ENCODE results near the gene ORC3. TPM values are rescaled to one million over a fixed set of nuclear protein-coding genes. Genes with fewer than 3 reads are reported as not detected.

The ORC3 gene
- total and polyA plus RNA-seq, 2 experiments from 2014 or later = 32.4 to 35.3 TPM

- Histone ChIP-seq H3K9me3 (ENCODE audit: low read depth) (no peaks in the 10 kb centered on the region), H3K9me2 (ENCODE audit: insufficient read depth) (no peaks in the 10 kb centered on the region), H3K36me3 (ENCODE audit: low read depth) (peaks cover 24% of the 10 kb centered on the region), H3K4me1 (ENCODE audit: insufficient read depth) (no peaks in the 10 kb centered on the region), H4K20me1 (ENCODE audit: insufficient read depth) (no peaks in the 10 kb centered on the region), H3K4me2 (ENCODE audit: unreplicated experiment) (no peak overlapping the region), H3K27ac (no peak overlapping the region), H3F3A (ENCODE audit: insufficient read depth) (peaks cover 25% of the 10 kb centered on the region), H3K4me3 (no peak overlapping the region), H3K27me3 (replicated peaks; ENCODE audit: insufficient read depth) (no peaks in the 10 kb centered on the region), H3K9ac (no peak overlapping the region), H2AFZ (no peak overlapping the region), H3K79me2 (ENCODE audit: insufficient read depth) (peaks cover 42% of the 10 kb centered on the region)
- in situ Hi-C loops (cut with MboI) = no loop called here
- 88% methylated on average over 6 of the region's 6 CpGs for WGBS, 2 experiments (ENCODE audit: low coverage in 1 of 2, low lambda C conversion rate in 2 of 2, missing lambda C conversion rate in 2 of 2)
- TF ChIP-seq EZH2 (IDR thresholded peaks at IDR 0.05; ENCODE audit: insufficient read depth, poor library complexity, severe bottlenecking) = no peak
- no peak for TF ChIP-seq EZH2phosphoT487 (IDR thresholded peaks at IDR 0.05; ENCODE audit: insufficient read depth, low read depth)
- no peak for DNase-seq
These were observed 81.7 kb downstream of the ORC3 start for GRCh38 chr6:87671555-87672029.

- Histone ChIP-seq H3K27ac (no peak overlapping the region), H3K4me2 (ENCODE audit: unreplicated experiment) (no peak overlapping the region), H3K36me3 (ENCODE audit: low read depth) (peaks cover 29% of the 10 kb centered on the region), H3K4me3 (no peak overlapping the region), H3K9me3 (ENCODE audit: low read depth) (no peaks in the 10 kb centered on the region), H3K9ac (no peak overlapping the region), H3K27me3 (replicated peaks; ENCODE audit: insufficient read depth) (no peaks in the 10 kb centered on the region), H3K9me2 (ENCODE audit: insufficient read depth) (no peaks in the 10 kb centered on the region), H4K20me1 (ENCODE audit: insufficient read depth) (no peaks in the 10 kb centered on the region), H3K79me2 (ENCODE audit: insufficient read depth) (peaks cover 53% of the 10 kb centered on the region), H3K4me1 (ENCODE audit: insufficient read depth) (no peaks in the 10 kb centered on the region), H3F3A (ENCODE audit: insufficient read depth) (peaks cover 25% of the 10 kb centered on the region), H2AFZ (no peak overlapping the region)
- in situ Hi-C loops (cut with MboI) = no loop called here
- DNase-seq = no peak
- TF ChIP-seq EZH2 (IDR thresholded peaks at IDR 0.05; ENCODE audit: insufficient read depth, poor library complexity, severe bottlenecking) (no peak), EZH2phosphoT487 (IDR thresholded peaks at IDR 0.05; ENCODE audit: insufficient read depth, low read depth) (no peak)
- WGBS, 2 experiments (ENCODE audit: low coverage in 1 of 2, low lambda C conversion rate in 2 of 2, missing lambda C conversion rate in 2 of 2) = 89 to 90% methylated on average over 2 of the region's 2 CpGs
These were observed 82.7 kb downstream of the ORC3 start for GRCh38 chr6:87672641-87673040.

GRCh38 chr6:87673237-87673636 lies 83.3 kb downstream of the ORC3 start:
- in situ Hi-C loops (cut with MboI) = no loop called here
- TF ChIP-seq EZH2phosphoT487 (IDR thresholded peaks at IDR 0.05; ENCODE audit: insufficient read depth, low read depth) (no peak), EZH2 (IDR thresholded peaks at IDR 0.05; ENCODE audit: insufficient read depth, poor library complexity, severe bottlenecking) (no peak)
- H4K20me1 ChIP-seq (ENCODE audit: insufficient read depth) = no peaks in the 10 kb centered on the region
- no peaks in the 10 kb centered on the region for H3K27me3 ChIP-seq (replicated peaks; ENCODE audit: insufficient read depth)
- WGBS, 2 experiments (ENCODE audit: low coverage in 1 of 2, low lambda C conversion rate in 2 of 2, missing lambda C conversion rate in 2 of 2) = 97 to 98% methylated on average over 5 of the region's 5 CpGs
- no peaks in the 10 kb centered on the region for H3K9me3 ChIP-seq (ENCODE audit: low read depth)
- H3K4me1 ChIP-seq (ENCODE audit: insufficient read depth) = no peaks in the 10 kb centered on the region
- H3K4me2 ChIP-seq (ENCODE audit: unreplicated experiment) = no peak overlapping the region
- no peak overlapping the region for H2AFZ ChIP-seq
- no peak overlapping the region for H3K9ac ChIP-seq
- DNase-seq = no peak
- peaks cover 25% of the 10 kb centered on the region for H3F3A ChIP-seq (ENCODE audit: insufficient read depth)
- H3K36me3 ChIP-seq (ENCODE audit: low read depth) = peaks cover 34% of the 10 kb centered on the region
- peaks cover 59% of the 10 kb centered on the region for H3K79me2 ChIP-seq (ENCODE audit: insufficient read depth)
- H3K9me2 ChIP-seq (ENCODE audit: insufficient read depth) = no peaks in the 10 kb centered on the region
- no peak overlapping the region for H3K4me3 ChIP-seq
- H3K27ac ChIP-seq = no peak overlapping the region

GRCh38 chr6:87674290-87674689 lies 84.4 kb downstream of the ORC3 start:
- Histone ChIP-seq H3K27me3 (replicated peaks; ENCODE audit: insufficient read depth) (no peaks in the 10 kb centered on the region), H3K9ac (no peak overlapping the region), H4K20me1 (ENCODE audit: insufficient read depth) (peaks cover 2% of the 10 kb centered on the region; the same call in 1 of the 2 replicates), H3K4me2 (ENCODE audit: unreplicated experiment) (no peak overlapping the region), H3F3A (ENCODE audit: insufficient read depth) (peaks cover 25% of the 10 kb centered on the region), H3K27ac (no peak overlapping the region), H3K9me2 (ENCODE audit: insufficient read depth) (no peaks in the 10 kb centered on the region), H3K79me2 (ENCODE audit: insufficient read depth) (peaks cover 69% of the 10 kb centered on the region), H3K36me3 (ENCODE audit: low read depth) (peaks cover 39% of the 10 kb centered on the region), H3K4me1 (ENCODE audit: insufficient read depth) (no peaks in the 10 kb centered on the region), H3K4me3 (no peak overlapping the region), H2AFZ (no peak overlapping the region), H3K9me3 (ENCODE audit: low read depth) (no peaks in the 10 kb centered on the region)
- TF ChIP-seq EZH2 (IDR thresholded peaks at IDR 0.05; ENCODE audit: insufficient read depth, poor library complexity, severe bottlenecking) (no peak), EZH2phosphoT487 (IDR thresholded peaks at IDR 0.05; ENCODE audit: insufficient read depth, low read depth) (no peak)
- in situ Hi-C loops (cut with MboI) = no loop called here
- DNase-seq = no peak

Data from GM23248 (cell line).